PC-3 (cell line): ENCODE data around the gene CRIM1. TPM values are rescaled to one million over a fixed set of nuclear protein-coding genes. Genes with fewer than 3 reads are reported as not detected.

Experiments
- ATAC-seq: fragments of 200-7000 bp; cut with Tn5 transposase; 2 replicates; pipeline ENCODE4 v1.9.1; 2020; ENCODE audit warnings: mild to moderate bottlenecking, moderate library complexity
- BruUV-seq: library from RNA; stranded (reverse); fragments of 400-500 nt; replicated peaks from 2 replicates; lab custom pipeline; 2021; lab: Mats Ljungman, UMichigan
- CTCF ChIA-PET: fragments of 300-600 bp; sonication (Branson Sonifier 250); formaldehyde crosslinking; loops from one replicate; lab custom pipeline; 2022; ENCODE audit warnings: antibody characterized with exemption; lab: Charles Lee
- POLR2A ChIA-PET: fragments of 300-600 bp; sonication (Branson Sonifier 250); formaldehyde crosslinking; loops from one replicate; lab custom pipeline; 2022; ENCODE audit warnings: antibody characterized with exemption; ENCODE audit not compliant: unreplicated experiment; lab: Charles Lee
- DNase-seq: peaks from one replicate; pipeline ENCODE4 v3.0.0-alpha.2; 2015
- H2AFZ ChIP-seq: fragments of 300-600 bp; sonication (generic); 2 replicates; pipeline ENCODE4 v1.6.0; 2016; ENCODE audit warnings: antibody characterized with exemption, low read length
- H3F3A ChIP-seq: fragments of 300-600 bp; sonication (generic); one replicate; pipeline ENCODE4 v1.6.0; 2017; ENCODE audit warnings: antibody characterized with exemption, low read length, control low read depth, mild to moderate bottlenecking; ENCODE audit not compliant: unreplicated experiment
- H3K27ac ChIP-seq: fragments of 300-600 bp; sonication (generic); 2 replicates; pipeline ENCODE4 v1.5.1; 2016; ENCODE audit warnings: mild to moderate bottlenecking, low read length
- H3K27me3 ChIP-seq: fragments of 300-600 bp; sonication (generic); 2 replicates; pipeline ENCODE4 v1.6.1; 2016; ENCODE audit warnings: low read length, mixed read lengths
- H3K36me3 ChIP-seq: fragments of 300-600 bp; sonication (generic); 2 replicates; pipeline ENCODE4 v1.6.1; 2016; ENCODE audit warnings: low read depth, mixed run types, low read length, mixed read lengths
- H3K4me1 ChIP-seq: fragments of 300-600 bp; sonication (generic); 2 replicates; pipeline ENCODE4 v1.5.1; 2016; ENCODE audit warnings: low read length; ENCODE audit not compliant: insufficient read depth
- H3K4me2 ChIP-seq: fragments of 300-600 bp; sonication (generic); 2 replicates; pipeline ENCODE4 v1.6.0; 2016; ENCODE audit warnings: low read length
- H3K4me3 ChIP-seq: fragments of 300-600 bp; sonication (generic); 2 replicates; pipeline ENCODE4 v1.5.1; 2016; ENCODE audit warnings: mild to moderate bottlenecking, low read length, mixed read lengths
- H3K79me2 ChIP-seq: fragments of 300-600 bp; sonication (generic); 2 replicates; pipeline ENCODE4 v1.6.1; 2017; ENCODE audit warnings: low read length, mixed read lengths
- H3K9ac ChIP-seq: fragments of 300-600 bp; sonication (generic); 2 replicates; pipeline ENCODE4 v1.6.0; 2016; ENCODE audit warnings: mild to moderate bottlenecking, low read length
- H3K9me2 ChIP-seq: fragments of 300-600 bp; sonication (generic); replicated peaks from 2 replicates; pipeline ENCODE4 v1.6.1; 2016; ENCODE audit warnings: mixed run types, low read length, mixed read lengths
- H3K9me3 ChIP-seq: fragments of 300-600 bp; sonication (generic); 2 replicates; pipeline ENCODE4 v1.6.1; 2016; ENCODE audit warnings: low read length, mixed read lengths
- H4K20me1 ChIP-seq: fragments of 300-600 bp; sonication (generic); 2 replicates; pipeline ENCODE4 v1.6.1; 2016; ENCODE audit warnings: low read length, mixed read lengths
- CTCF ChIP-seq: fragments of 300-600 bp; sonication (generic); conservative IDR thresholded peaks from 2 replicates; pipeline ENCODE4 v1.5.1; 2017; ENCODE audit warnings: antibody characterized with exemption, low read depth, mild to moderate bottlenecking, low read length
- EZH2 ChIP-seq: fragments of 300-600 bp; sonication (generic); IDR thresholded peaks from one replicate; pipeline ENCODE4 v1.6.1; 2017; ENCODE audit warnings: antibody characterized with exemption, mild to moderate bottlenecking, low read length; ENCODE audit not compliant: unreplicated experiment
- EZH2phosphoT487 ChIP-seq: fragments of 300-600 bp; sonication (generic); IDR thresholded peaks from 2 replicates; pipeline ENCODE4 v1.6.1; 2018; ENCODE audit warnings: mild to moderate bottlenecking, antibody characterized with exemption, low read length, borderline replicate concordance
- intact Hi-C: fragments of 100-400 bp; cut with micrococcal nuclease; formaldehyde crosslinking; loops from 2 replicates; pipeline ENCODE4 v1.9.0; 2023
- total RNA-seq: library from RNA; depleted of rRNA; stranded (reverse); fragments of >200 nt; gene quantifications from 2 replicates; pipeline ENCODE4 v1.2.3, GENCODE V29; 2014

CRIM1 gene
- total RNA-seq, 1 experiment from 2014 or later = 70.7 TPM

- intact Hi-C loops = no loop called here
- Histone ChIP-seq H3K9ac (no peak overlapping the region), H4K20me1 (peaks cover 11% of the 10 kb centered on the region; the same call in 1 of the 2 replicates), H3K9me3 (no peaks in the 10 kb centered on the region), H3K27me3 (no peaks in the 10 kb centered on the region), H2AFZ (no peak overlapping the region), H3K9me2 (no peaks in the 10 kb centered on the region), H3K4me2 (no peak overlapping the region), H3F3A (no peaks in the 10 kb centered on the region), H3K27ac (no peak overlapping the region), H3K4me3 (no peak overlapping the region), H3K79me2 (peaks cover 91% of the 10 kb centered on the region), H3K36me3 (no peaks in the 10 kb centered on the region), H3K4me1 (peaks cover 32% of the 10 kb centered on the region)
- ATAC-seq (no peak), DNase-seq (no peak)
- TF ChIP-seq EZH2 (no peak), CTCF (no peak), EZH2phosphoT487 (no peak)
- ChIA-PET CTCF (no interaction called here), POLR2A (no interaction called here)
- BruUV-seq = no TSS peak
Observed at GRCh38 chr2:36408198-36408703, 52.7 kb downstream of the CRIM1 start.

GRCh38 chr2:36409335-36409734 lies 53.8 kb downstream of the CRIM1 start:
- peaks cover 23% of the 10 kb centered on the region for H3K4me1 ChIP-seq
- peaks cover 11% of the 10 kb centered on the region; the same call in 1 of the 2 replicates for H4K20me1 ChIP-seq
- no peaks in the 10 kb centered on the region for H3K9me3 ChIP-seq
- H3F3A ChIP-seq = no peaks in the 10 kb centered on the region
- ATAC-seq (peak; percentile 27), DNase-seq (no peak)
- H3K27me3 ChIP-seq = no peaks in the 10 kb centered on the region
- H3K79me2 ChIP-seq = peaks cover 98% of the 10 kb centered on the region
- TF ChIP-seq EZH2 (no peak), CTCF (no peak), EZH2phosphoT487 (no peak)
- H3K9ac ChIP-seq = no peak overlapping the region
- ChIA-PET POLR2A (interaction anchor here (0.5 kb wide), 1 partner anchor 10 kb away, joined by 3 read pairs; no protein-coding TSS in a partner anchor), CTCF (interaction anchor here (0.5 kb wide), 1 partner anchor 47 kb away, joined by 4 read pairs; no protein-coding TSS in a partner anchor)
- H3K36me3 ChIP-seq = no peaks in the 10 kb centered on the region
- BruUV-seq = no TSS peak
- intact Hi-C loops = no loop called here
- H3K9me2 ChIP-seq = no peaks in the 10 kb centered on the region
- H2AFZ ChIP-seq = no peak overlapping the region
- no peak overlapping the region for H3K4me3 ChIP-seq
- no peak overlapping the region for H3K4me2 ChIP-seq
- no peak overlapping the region for H3K27ac ChIP-seq

- POLR2A ChIA-PET = no interaction called here
- no peaks in the 10 kb centered on the region for H3K9me2 ChIP-seq
- ATAC-seq (no peak; the same call in 1 of the 2 replicates), DNase-seq (no peak)
- H3K9ac ChIP-seq = no peak overlapping the region
- H3K27ac ChIP-seq = no peak overlapping the region
- no peaks in the 10 kb centered on the region for H3K36me3 ChIP-seq
- H3K27me3 ChIP-seq = no peaks in the 10 kb centered on the region
- TF ChIP-seq CTCF (no peak), EZH2 (no peak), EZH2phosphoT487 (no peak)
- H3K9me3 ChIP-seq = no peaks in the 10 kb centered on the region
- no TSS peak for BruUV-seq
- no peak overlapping the region for H3K4me3 ChIP-seq
- H3K79me2 ChIP-seq = peaks cover 98% of the 10 kb centered on the region
- no peak overlapping the region for H2AFZ ChIP-seq
- peaks cover 11% of the 10 kb centered on the region; the same call in 1 of the 2 replicates for H4K20me1 ChIP-seq
- CTCF ChIA-PET = interaction anchor here (0.6 kb wide), 1 partner anchor 32 kb away, joined by 4 read pairs; no protein-coding TSS in a partner anchor
- H3F3A ChIP-seq = no peaks in the 10 kb centered on the region
- intact Hi-C loops = no loop called here
- peaks cover 17% of the 10 kb centered on the region for H3K4me1 ChIP-seq
- H3K4me2 ChIP-seq = no peak overlapping the region
Observed at GRCh38 chr2:36409935-36410334, 54.4 kb downstream of the CRIM1 start.
